ENCODE data around the gene PAPPA2.

DNA sequence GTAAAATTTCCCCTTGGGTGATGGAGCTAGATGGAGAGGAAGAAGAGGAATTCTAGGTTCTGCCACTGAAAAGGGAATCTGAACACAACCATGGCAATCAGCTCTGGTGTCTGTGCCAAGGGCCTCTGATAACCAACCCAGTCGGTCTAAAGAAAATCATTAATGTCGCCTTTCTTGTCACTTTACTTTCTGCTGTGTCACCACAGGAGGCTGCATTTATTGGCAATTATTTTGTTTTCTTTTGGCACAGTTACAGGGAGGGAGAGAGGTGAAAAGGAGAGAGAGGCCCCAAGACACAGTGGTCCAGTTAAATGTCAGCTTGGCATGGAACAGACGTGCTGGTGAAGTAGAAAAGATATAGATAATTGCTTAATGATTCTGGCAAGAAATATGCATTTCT is 414.6 kb downstream of the PAPPA2 start:
- TF ChIP-seq, protein P1, sequence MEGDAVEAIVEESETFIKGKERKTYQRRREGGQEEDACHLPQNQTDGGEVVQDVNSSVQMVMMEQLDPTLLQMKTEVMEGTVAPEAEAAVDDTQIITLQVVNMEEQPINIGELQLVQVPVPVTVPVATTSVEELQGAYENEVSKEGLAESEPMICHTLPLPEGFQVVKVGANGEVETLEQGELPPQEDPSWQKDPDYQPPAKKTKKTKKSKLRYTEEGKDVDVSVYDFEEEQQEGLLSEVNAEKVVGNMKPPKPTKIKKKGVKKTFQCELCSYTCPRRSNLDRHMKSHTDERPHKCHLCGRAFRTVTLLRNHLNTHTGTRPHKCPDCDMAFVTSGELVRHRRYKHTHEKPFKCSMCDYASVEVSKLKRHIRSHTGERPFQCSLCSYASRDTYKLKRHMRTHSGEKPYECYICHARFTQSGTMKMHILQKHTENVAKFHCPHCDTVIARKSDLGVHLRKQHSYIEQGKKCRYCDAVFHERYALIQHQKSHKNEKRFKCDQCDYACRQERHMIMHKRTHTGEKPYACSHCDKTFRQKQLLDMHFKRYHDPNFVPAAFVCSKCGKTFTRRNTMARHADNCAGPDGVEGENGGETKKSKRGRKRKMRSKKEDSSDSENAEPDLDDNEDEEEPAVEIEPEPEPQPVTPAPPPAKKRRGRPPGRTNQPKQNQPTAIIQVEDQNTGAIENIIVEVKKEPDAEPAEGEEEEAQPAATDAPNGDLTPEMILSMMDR (IDR thresholded peaks at IDR 0.05; ENCODE audit: low read length) = no peak
- TF ChIP-seq EZH2 (optimal IDR thresholded peaks at IDR 0.05; ENCODE audit: low read depth, low read length) = no peak

All from MM.1S (cell line).